GM18517 (cell line): ENCODE measurements around the gene GABRA4.

Experiments
- ATAC-seq: cut with Tn5 transposase; IDR thresholded peaks from one replicate; pipeline ENCODE4 v1.9.1; 2021; ENCODE audit warnings: mild to moderate bottlenecking, moderate library complexity; ENCODE audit not compliant: unreplicated experiment

Gene GABRA4

GRCh38 chr4:46931981-46932380 is 61.4 kb downstream of the GABRA4 start:
- ATAC-seq: peak; percentile 73

- ATAC-seq: no peak
Measured at GRCh38 chr4:46930891-46931290, 62.5 kb downstream of the GABRA4 start.

GRCh38 chr4:46927201-46927600 is 66.2 kb downstream of the GABRA4 start:
- ATAC-seq: no peak

GRCh38 chr4:46924789-46925529 is 68.4 kb downstream of the GABRA4 start:
- no peak for ATAC-seq

- ATAC-seq: no peak
Measured at GRCh38 chr4:46922205-46922604, 71.2 kb downstream of the GABRA4 start.

- no peak for ATAC-seq
Measured at GRCh38 chr4:46909078-46909477, 84.3 kb downstream of the GABRA4 start, which contains the start of gene COX7B2. Gene COX7B2, minus strand, starts transcription at chr4:46909245. Its CDS starts 174,053 bp downstream, at chr4:46735192.

GRCh38 chr4:46908148-46908547 is 85.2 kb downstream of the GABRA4 start:
- ATAC-seq: no peak

GRCh38 chr4:46900082-46900481 is 93.3 kb downstream of the GABRA4 start:
- no peak for ATAC-seq

GRCh38 chr4:46894826-46895225 is 98.6 kb downstream of the GABRA4 start:
- no peak for ATAC-seq

GRCh38 chr4:46890056-46890455 is 103.3 kb downstream of the GABRA4 start:
- no peak for ATAC-seq

GRCh38 chr4:46889410-46889809 is 104.0 kb downstream of the GABRA4 start:
- ATAC-seq: no peak

- ATAC-seq: no peak
Measured at GRCh38 chr4:46886711-46887110, 106.7 kb downstream of the GABRA4 start.

- no peak for ATAC-seq
Measured at GRCh38 chr4:46878641-46879040, 114.7 kb downstream of the GABRA4 start.

- ATAC-seq: no peak
Measured at GRCh38 chr4:46874811-46875210, 118.6 kb downstream of the GABRA4 start.

- ATAC-seq: no peak
Measured at GRCh38 chr4:46870411-46870810, 123.0 kb downstream of the GABRA4 start.
